LoVo (cell line): ENCODE results near the gene TMEM37.

Source experiments
- DNase-seq: peaks from one replicate; pipeline ENCODE4 v3.0.0-alpha.2; 2016; ENCODE audit warnings: low spot score

The TMEM37 gene

DNA sequence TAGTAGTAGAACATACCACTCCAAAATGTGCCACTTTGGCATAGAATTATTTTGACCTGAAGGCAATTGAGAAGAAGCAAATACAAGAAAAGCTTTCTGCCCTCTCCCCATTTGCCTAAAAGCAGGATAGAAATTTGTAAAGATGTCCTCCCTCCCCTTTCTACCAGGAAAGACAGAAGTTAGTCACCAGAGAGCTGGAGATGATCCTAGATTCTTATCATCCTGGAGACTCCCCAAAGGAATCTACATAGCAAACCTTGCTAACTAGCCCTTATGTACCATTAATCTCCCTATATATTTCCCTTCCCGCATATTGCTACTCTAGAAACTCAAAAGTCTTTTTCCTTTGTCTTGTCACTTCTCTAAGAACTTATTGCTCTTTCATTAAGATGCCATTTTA lies 12.6 kb upstream of the TMEM37 start:
- no peak for DNase-seq

DNA sequence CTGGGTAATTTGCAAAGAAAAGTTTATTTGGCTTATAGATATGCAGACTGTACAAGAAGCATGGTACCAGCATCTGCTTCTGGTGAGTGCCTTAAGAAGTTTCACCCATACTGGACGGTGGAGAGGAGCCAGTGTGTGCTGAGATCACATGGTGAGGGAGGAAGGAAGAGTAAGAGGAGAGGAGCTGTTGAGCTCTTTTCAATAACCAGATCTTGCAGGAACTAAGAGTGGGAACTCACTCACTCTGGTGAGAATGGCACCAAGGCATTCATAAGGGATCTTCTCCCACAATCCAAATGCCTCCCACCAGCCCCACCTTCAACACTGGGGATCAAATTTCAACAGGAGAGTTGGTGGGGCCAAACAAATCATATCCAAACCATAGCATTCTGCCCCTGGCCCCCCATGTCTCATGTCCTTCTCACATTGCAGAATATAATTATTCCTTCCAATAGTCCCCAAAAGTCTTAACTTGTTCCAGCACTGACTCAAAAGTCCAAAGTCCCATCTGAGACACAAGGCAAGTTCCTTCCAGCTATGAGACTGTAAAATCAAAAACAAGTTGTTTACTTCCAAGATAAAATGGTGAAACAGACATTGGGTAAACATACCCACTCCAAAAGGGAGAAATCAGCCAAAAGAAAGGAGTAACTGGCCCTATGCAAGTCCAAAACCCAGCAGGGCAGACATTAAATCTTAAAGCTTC lies 11.7 kb upstream of the TMEM37 start:
- DNase-seq = peak; percentile 47

DNA sequence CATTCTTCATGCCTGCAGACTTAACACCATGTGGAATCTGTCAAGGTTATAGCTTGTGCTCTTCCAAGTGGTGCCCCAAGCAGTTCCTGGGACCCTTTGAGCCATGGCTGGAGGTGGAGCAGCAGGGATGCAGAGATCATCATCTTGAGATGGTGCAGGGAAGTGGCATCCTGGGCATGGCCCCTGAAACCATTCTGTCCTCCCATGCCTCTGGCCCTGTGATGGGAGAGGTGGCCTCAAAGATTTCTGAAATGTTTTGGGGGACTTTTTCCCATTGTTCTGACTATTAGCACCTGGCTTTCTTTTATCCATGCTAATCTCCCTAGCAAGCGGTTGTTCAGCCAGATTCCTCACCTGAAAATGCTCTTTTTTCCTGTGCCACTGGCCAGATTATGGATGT lies 10.3 kb upstream of the TMEM37 start:
- DNase-seq = no peak

GRCh38 chr2:119421741-119422140 lies 9.9 kb upstream of the TMEM37 start:
- DNase-seq = peak; percentile 44

DNA sequence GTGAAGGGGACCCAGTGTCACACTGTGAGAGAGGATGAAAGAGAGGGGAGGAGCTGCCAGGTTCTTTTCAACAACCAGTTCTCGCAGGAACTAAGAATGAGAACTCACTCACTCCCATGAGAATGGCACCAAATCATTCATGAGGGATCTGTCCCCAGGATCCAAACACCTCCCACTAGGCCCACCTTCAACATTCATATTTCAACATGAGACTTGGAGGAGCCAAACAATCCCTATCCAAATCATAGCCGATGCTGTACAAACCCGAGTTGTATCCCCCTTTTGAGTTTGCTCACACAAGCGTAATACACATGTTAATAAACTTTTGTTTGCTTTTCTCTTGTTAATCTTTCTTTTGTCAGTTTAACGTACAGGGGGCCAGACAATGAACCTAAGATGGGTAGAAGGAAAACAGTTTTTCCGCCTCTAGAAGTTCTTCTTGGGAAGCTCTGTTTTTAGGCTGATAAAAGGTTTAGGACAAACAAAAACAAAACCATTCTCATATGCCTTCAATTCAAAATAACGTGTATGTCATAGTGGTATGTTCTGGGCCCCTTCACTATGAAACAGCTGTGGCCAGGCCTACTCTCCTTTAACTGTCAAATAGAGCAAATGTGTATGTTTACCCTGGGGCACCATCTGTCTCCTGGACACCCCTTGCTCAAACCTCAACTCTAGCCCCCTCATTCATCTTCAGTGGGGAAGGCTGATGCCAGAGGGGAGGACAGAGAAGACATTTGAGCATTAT lies 9.1 kb upstream of the TMEM37 start:
- DNase-seq = no peak

DNA sequence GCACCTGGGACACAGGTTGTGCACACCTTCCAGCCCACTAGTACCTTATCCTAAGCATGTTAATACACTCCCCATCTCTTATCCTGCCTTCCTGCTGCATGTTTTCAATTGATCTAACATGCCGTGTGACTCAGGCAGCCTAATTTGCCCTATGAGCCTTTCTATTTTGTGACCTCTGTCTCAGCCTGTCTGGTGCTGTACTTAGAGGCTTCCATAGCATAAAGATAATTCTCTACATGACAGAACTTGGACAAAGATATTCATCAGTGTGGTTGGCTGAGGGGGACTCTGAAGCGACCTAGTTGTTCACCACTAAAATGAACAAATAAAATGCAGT lies 8.6 kb upstream of the TMEM37 start:
- no peak for DNase-seq

- no peak for DNase-seq
Measured at GRCh38 chr2:119423811-119424210, 7.8 kb upstream of the TMEM37 start.

- DNase-seq = no peak
Measured at GRCh38 chr2:119424284-119425118, 7.2 kb upstream of the TMEM37 start.

GRCh38 chr2:119425119-119425405 lies 6.6 kb upstream of the TMEM37 start:
- DNase-seq = no peak

DNA sequence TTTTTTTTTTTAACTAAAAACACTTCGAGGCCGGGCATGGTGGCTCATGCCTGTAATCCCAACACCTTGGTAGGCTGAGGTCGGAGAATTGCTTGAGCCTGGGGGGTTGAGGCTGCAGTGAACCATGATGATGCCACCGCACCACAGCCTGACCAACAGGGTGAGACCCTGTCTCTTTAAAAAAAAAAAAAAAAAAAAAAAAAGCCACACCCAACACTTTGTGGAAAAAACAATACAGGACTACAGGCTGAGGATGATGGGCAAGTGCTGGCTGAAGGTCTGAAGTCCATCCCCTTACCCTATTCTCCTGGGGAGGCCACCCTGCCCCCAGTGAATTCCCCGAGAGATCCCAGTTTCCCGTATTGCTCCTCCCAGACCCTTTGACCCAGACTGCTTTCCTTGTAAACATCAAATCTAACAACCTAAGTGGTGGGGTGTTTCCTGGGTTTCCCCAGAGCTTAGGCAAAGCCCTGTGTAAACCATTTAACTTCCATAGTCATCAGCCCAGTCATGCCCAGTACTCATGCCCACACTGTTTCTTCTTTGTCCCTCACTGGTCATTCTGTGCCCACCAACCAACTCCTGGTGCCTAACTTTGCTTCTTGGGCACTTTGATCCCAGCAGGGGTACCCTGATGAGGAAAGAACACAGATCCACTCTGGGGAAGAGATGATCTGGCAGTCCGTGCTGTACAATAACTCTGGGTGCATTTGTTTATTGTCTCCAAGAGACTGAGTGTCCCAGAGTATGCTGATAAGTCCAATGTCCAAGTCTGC lies 5.8 kb upstream of the TMEM37 start:
- peak; percentile 68 for DNase-seq

DNA sequence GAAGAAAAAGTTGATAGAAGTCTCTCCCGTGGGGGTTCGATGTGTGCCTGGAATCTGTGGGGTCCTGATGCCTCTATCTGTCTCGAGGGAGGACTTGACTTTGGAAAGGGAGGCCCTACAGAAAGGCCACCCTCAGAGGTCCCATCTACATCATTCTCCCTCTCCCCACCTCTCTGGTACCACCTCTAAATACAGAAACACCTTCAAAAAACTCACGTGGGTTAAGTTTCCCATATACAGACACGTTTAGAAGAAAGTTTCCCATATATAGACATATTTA lies 5.3 kb upstream of the TMEM37 start:
- no peak for DNase-seq

GRCh38 chr2:119426801-119427395 lies 4.8 kb upstream of the TMEM37 start:
- peak; percentile 71 for DNase-seq

- DNase-seq = no peak
Measured at GRCh38 chr2:119427756-119428155, 3.9 kb upstream of the TMEM37 start.

GRCh38 chr2:119428488-119429224 lies 3.0 kb upstream of the TMEM37 start:
- no peak for DNase-seq

- no peak for DNase-seq
Measured at GRCh38 chr2:119429225-119429981, 2.3 kb upstream of the TMEM37 start.

- DNase-seq = no peak
Measured at GRCh38 chr2:119430023-119430498, 1.6 kb upstream of the TMEM37 start.

DNA sequence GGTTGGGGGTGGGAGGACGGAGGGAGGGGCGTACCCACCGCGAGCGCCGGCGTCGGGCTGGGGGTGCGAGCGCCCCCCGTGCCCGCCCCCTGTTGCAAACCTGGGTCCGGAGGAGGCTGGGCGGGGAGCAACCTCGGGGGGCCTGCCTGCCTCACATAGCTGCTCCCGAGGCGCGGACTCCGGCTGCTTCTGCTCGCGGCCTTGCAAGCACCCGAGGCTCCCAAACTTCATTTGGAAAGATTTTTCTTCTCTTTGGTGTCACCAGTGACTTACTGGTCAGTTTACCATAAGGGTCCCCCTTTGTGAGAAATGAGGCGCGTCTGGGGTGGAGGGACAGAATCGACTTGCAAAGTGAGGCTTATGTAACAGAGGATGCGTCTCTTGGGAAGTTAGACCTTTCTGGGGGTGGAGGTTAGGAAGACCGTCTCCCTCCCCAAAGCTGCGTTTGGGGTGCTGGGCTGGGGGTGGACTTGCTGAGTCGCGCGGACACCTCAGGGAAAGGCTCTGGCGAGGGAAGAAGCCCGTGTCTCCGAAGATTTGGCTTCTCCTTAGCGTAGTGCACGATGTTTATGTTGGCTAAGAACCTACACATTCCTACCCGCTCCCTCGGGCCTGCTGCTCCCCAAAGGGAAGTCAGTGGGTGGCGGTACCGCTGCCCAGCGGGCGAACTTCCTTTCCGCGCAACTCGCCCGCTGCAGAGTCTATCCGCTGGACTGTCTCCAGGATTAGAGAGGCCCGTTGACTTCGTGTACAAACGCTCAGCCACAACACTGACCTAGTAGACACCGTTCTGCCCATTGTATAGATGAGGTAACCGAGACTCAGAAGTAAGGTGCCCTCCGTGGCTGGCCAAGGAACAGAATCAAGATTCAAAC lies 559 bp downstream of the TMEM37 start:
- DNase-seq = no peak

- no peak for DNase-seq
Measured at GRCh38 chr2:119432851-119433522, 1.3 kb downstream of the TMEM37 start.
